ENCODE data around the gene INPP5A.

INPP5A gene

DNA sequence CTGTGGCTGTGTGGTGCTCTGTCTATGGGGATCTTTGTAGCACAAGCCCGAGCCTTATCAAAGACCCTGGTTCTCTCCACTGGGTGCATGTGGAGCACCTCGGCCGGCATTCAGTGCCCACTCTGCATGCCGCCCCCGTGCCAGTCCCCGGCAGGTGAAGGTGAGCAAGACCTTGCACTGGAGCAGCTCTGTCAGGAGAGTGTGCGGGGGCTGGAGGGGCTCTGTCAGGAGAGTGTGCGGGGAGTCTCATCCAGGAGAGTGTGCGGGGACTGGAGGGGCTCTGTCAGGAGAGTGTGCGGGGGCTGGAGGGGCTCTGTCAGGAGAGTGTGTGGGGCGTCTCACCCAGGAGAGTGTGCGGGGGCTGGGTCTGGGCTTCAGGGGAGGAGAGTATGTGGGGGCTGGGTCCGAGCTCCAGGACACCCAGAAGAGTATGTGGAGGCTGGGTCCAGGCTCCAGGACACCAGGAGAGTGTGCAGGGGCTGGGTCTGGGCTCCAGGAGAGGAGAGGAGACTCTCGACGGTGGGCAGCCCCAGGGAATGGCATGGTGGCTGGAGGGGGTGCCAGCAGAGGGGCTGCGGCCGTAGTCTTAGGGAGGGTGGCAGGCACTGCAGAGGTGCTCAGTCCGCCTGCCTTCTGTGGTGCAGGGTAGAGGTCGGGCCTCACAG, 40.8 kb downstream of the INPP5A start:
- peaks cover 35% of the 10 kb centered on the region for H4K20me1 ChIP-seq (ENCODE audit: insufficient read depth, low read length, poor library complexity, severe bottlenecking)

DNA sequence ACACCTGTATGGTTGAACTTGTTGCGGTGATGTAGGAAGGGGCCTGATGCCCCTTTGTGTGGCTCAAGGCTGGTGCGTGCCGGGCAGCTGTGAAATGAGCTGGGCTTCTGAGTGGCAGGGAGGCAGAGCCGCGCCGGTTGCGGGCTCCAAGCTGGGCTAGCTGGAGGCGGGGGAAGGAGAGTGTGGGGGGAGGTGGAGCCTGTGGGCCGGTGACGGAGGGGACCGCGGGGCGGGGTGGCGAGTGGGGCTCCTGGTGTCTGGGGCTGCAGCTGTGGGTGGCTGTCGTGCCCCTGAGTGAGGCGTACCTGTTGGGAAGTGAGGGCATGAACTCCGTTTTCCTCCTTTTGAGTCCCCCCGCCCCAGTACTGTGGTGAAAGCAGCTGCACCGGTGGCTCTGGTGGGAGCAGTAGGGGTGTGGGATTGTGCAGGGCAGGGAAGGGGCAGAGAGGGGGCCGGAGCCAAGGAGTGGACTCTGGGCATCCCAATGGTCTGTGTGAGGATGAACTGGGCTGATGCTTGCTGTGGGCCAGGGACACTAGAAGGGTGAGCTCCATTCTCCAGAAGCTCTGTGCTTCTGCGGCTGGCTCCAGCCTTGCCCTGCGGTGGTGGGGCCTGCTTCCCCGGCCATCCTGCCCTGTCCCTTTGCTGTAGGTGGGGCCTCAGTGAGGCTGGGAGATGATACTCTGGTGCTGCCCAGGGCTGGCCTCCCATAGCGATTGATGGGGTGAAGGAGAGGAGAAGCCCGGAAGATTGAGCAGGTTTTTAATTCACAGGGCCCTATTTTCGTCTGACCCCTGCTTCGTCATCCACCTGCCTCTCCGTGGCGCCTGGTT, 41.7 kb downstream of the INPP5A start:
- H3K9ac ChIP-seq (ENCODE audit: low read depth, low read length, poor library complexity, severe bottlenecking): no peak overlapping the region
- H3K4me3 ChIP-seq (ENCODE audit: low read length, poor library complexity, severe bottlenecking): no peak overlapping the region
- H2AFZ ChIP-seq (ENCODE audit: low read length): no peak overlapping the region
- no peaks in the 10 kb centered on the region for H3K27me3 ChIP-seq (ENCODE audit: insufficient read depth, low read length, poor library complexity, severe bottlenecking)
- peaks cover 8% of the 10 kb centered on the region for H3F3A ChIP-seq (ENCODE audit: low read depth)
- H4K20me1 ChIP-seq (ENCODE audit: insufficient read depth, low read length, poor library complexity, severe bottlenecking): peaks cover 37% of the 10 kb centered on the region
- H3K36me3 ChIP-seq (ENCODE audit: insufficient read depth, low read length): peaks cover 6% of the 10 kb centered on the region; the same call in 1 of the 2 replicates
- H3K4me2 ChIP-seq (ENCODE audit: low read depth, low read length, poor library complexity, severe bottlenecking): no peak overlapping the region
- TF ChIP-seq, protein P1, sequence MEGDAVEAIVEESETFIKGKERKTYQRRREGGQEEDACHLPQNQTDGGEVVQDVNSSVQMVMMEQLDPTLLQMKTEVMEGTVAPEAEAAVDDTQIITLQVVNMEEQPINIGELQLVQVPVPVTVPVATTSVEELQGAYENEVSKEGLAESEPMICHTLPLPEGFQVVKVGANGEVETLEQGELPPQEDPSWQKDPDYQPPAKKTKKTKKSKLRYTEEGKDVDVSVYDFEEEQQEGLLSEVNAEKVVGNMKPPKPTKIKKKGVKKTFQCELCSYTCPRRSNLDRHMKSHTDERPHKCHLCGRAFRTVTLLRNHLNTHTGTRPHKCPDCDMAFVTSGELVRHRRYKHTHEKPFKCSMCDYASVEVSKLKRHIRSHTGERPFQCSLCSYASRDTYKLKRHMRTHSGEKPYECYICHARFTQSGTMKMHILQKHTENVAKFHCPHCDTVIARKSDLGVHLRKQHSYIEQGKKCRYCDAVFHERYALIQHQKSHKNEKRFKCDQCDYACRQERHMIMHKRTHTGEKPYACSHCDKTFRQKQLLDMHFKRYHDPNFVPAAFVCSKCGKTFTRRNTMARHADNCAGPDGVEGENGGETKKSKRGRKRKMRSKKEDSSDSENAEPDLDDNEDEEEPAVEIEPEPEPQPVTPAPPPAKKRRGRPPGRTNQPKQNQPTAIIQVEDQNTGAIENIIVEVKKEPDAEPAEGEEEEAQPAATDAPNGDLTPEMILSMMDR (conservative IDR thresholded peaks at IDR 0.05; ENCODE audit: low read length): no peak
- TF ChIP-seq EZH2phosphoT487 (IDR thresholded peaks at IDR 0.05; ENCODE audit: borderline replicate concordance): no peak
- no peaks in the 10 kb centered on the region for H3K9me2 ChIP-seq (replicated peaks; ENCODE audit: low read depth, low read length)
- H3K79me2 ChIP-seq (ENCODE audit: insufficient read depth, low read length): peaks cover 99% of the 10 kb centered on the region
- H3K9me3 ChIP-seq (ENCODE audit: insufficient read depth, low read depth, low read length): no peaks in the 10 kb centered on the region
- peaks cover 42% of the 10 kb centered on the region for H3K4me1 ChIP-seq (ENCODE audit: insufficient read depth, low read length, poor library complexity, severe bottlenecking)

More for the DNA sequence above, 40.8 kb downstream of the INPP5A start:
- Histone ChIP-seq H3K79me2 (ENCODE audit: insufficient read depth, low read length) (peaks cover 96% of the 10 kb centered on the region), H3K4me1 (ENCODE audit: insufficient read depth, low read length, poor library complexity, severe bottlenecking) (peaks cover 44% of the 10 kb centered on the region), H2AFZ (ENCODE audit: low read length) (no peak overlapping the region), H3K4me2 (ENCODE audit: low read depth, low read length, poor library complexity, severe bottlenecking) (no peak overlapping the region), H3K4me3 (ENCODE audit: low read length, poor library complexity, severe bottlenecking) (no peak overlapping the region), H3K9me3 (ENCODE audit: insufficient read depth, low read depth, low read length) (no peaks in the 10 kb centered on the region), H3F3A (ENCODE audit: low read depth) (peaks cover 8% of the 10 kb centered on the region), H3K9me2 (replicated peaks; ENCODE audit: low read depth, low read length) (no peaks in the 10 kb centered on the region), H3K9ac (ENCODE audit: low read depth, low read length, poor library complexity, severe bottlenecking) (no peak overlapping the region), H3K36me3 (ENCODE audit: insufficient read depth, low read length) (peaks cover 6% of the 10 kb centered on the region; the same call in 1 of the 2 replicates), H3K27me3 (ENCODE audit: insufficient read depth, low read length, poor library complexity, severe bottlenecking) (no peaks in the 10 kb centered on the region)
- TF ChIP-seq EZH2phosphoT487 (IDR thresholded peaks at IDR 0.05; ENCODE audit: borderline replicate concordance): no peak
- TF ChIP-seq, protein P1 (conservative IDR thresholded peaks at IDR 0.05; ENCODE audit: low read length): no peak

DNA sequence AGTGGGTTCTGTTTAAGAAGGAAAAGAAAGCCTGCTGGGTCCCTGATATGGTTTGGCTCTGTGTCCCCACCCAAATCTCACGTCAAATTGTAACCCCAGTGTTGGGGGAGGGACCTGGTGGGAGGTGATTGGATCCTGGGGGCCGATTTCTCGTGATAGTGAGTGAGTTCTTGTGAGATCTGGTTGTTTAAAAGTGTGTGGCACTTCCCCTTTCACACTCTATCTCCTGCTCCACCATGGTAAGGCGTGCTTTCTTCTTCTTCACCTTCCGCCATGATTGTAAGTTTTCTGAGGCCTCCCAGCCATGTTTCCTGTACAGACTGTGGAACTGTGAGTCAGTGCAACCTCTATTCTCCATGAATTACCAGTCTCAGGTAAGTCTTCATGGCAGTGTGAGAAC, 42.6 kb downstream of the INPP5A start:
- Histone ChIP-seq H3K9me2 (replicated peaks; ENCODE audit: low read depth, low read length) (no peaks in the 10 kb centered on the region), H3K36me3 (ENCODE audit: insufficient read depth, low read length) (peaks cover 6% of the 10 kb centered on the region; the same call in 1 of the 2 replicates), H3K27me3 (ENCODE audit: insufficient read depth, low read length, poor library complexity, severe bottlenecking) (no peaks in the 10 kb centered on the region), H2AFZ (ENCODE audit: low read length) (no peak overlapping the region), H3K4me1 (ENCODE audit: insufficient read depth, low read length, poor library complexity, severe bottlenecking) (peaks cover 34% of the 10 kb centered on the region), H4K20me1 (ENCODE audit: insufficient read depth, low read length, poor library complexity, severe bottlenecking) (peaks cover 34% of the 10 kb centered on the region), H3K4me2 (ENCODE audit: low read depth, low read length, poor library complexity, severe bottlenecking) (no peak overlapping the region), H3K79me2 (ENCODE audit: insufficient read depth, low read length) (peaks cover 97% of the 10 kb centered on the region), H3F3A (ENCODE audit: low read depth) (peaks cover 8% of the 10 kb centered on the region), H3K4me3 (ENCODE audit: low read length, poor library complexity, severe bottlenecking) (no peak overlapping the region), H3K9ac (ENCODE audit: low read depth, low read length, poor library complexity, severe bottlenecking) (no peak overlapping the region), H3K9me3 (ENCODE audit: insufficient read depth, low read depth, low read length) (no peaks in the 10 kb centered on the region)
- no peak for TF ChIP-seq EZH2phosphoT487 (IDR thresholded peaks at IDR 0.05; ENCODE audit: borderline replicate concordance)

Measured in Loucy (cell line).